ENCODE results near the gene MAGI2. TPM values are rescaled to one million over a fixed set of nuclear protein-coding genes. Genes with fewer than 3 reads are reported as not detected.
"Not testable (repeated sequence)": the region's sequence is repeated elsewhere in the genome, so short reads cannot be mapped to it uniquely, and the experiment has no call there.

The MAGI2 gene
- total RNA-seq, 1 donor from 2014 or later = 11.4 TPM

DNA sequence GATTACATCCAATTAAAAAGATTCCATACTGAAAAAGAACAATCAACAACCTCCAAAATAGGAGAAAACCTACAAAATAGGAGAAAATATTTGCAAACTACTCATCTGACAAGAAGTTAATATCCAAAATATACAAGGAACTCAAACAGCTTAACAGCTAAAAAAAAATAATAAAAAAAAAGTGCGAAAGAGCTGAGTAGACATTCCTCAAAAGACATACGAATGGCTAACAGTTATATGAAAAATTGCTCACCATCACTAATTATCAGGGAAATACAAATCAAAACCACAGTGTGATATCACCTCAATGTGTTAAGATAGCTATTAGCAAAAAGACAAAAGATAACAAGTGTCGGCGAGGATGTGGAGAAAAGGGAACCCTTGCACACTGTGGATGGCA lies 1204.6 kb downstream of the MAGI2 start:
- DNase-seq (ENCODE audit: low spot score, unreplicated experiment) = no peak
- Mint-ChIP-seq H3K4me1 (ENCODE audit: low read depth) (no peaks in the 10 kb centered on the region), H3K36me3 (ENCODE audit: insufficient read depth) (peaks cover 8% of the 10 kb centered on the region), H3K27me3 (no peaks in the 10 kb centered on the region), H3K4me3 (ENCODE audit: low read depth) (no peak overlapping the region), H3K9me3 (ENCODE audit: low read depth) (peaks cover 21% of the 10 kb centered on the region), H3K27ac (no peak overlapping the region)
- TF ChIP-seq, protein P1, sequence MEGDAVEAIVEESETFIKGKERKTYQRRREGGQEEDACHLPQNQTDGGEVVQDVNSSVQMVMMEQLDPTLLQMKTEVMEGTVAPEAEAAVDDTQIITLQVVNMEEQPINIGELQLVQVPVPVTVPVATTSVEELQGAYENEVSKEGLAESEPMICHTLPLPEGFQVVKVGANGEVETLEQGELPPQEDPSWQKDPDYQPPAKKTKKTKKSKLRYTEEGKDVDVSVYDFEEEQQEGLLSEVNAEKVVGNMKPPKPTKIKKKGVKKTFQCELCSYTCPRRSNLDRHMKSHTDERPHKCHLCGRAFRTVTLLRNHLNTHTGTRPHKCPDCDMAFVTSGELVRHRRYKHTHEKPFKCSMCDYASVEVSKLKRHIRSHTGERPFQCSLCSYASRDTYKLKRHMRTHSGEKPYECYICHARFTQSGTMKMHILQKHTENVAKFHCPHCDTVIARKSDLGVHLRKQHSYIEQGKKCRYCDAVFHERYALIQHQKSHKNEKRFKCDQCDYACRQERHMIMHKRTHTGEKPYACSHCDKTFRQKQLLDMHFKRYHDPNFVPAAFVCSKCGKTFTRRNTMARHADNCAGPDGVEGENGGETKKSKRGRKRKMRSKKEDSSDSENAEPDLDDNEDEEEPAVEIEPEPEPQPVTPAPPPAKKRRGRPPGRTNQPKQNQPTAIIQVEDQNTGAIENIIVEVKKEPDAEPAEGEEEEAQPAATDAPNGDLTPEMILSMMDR (IDR thresholded peaks at IDR 0.05; ENCODE audit: unreplicated experiment) = no peak

DNA sequence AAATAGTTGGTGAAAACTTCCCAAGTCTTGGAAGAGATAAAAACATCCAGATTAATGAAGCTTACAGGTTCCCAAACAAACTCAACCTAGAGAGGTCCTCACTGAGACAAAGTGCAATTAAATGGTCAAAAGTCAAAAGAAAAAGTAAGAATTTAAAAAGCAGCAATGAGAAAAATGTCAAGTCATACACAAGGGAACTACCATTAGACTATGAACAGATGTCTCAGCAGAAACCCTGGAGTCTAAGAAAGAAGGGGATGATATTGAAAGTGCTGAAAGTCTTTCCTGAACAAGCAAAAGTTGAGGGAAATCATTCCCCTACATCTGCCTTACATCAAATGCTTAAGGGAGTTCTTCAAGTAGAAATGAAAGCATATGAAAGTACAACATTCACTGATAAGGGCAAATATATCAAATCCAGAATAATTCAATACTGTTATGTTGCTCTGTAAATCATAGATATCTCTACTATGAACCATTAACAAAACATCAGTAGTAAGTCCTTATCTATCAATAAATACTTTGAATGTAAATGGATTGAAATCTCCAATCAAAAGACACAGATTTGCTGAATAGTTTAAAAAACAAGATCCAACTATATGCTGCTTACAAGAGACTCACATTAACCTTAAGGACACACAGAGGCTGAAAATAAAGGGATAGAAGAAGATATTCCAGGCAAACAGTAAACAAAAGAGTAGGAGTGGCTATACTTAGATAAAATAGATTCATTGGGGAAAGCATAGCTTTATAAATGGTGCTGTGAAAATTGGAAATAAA lies 1205.4 kb downstream of the MAGI2 start:
- TF ChIP-seq, protein P1 (IDR thresholded peaks at IDR 0.05; ENCODE audit: unreplicated experiment) = no peak
- Mint-ChIP-seq H3K36me3 (ENCODE audit: insufficient read depth) (peaks cover 8% of the 10 kb centered on the region), H3K4me3 (ENCODE audit: low read depth) (no peak overlapping the region), H3K27ac (no peak overlapping the region), H3K9me3 (ENCODE audit: low read depth) (peaks cover 21% of the 10 kb centered on the region), H3K4me1 (ENCODE audit: low read depth) (no peaks in the 10 kb centered on the region), H3K27me3 (no peaks in the 10 kb centered on the region)
- DNase-seq (ENCODE audit: low spot score, unreplicated experiment) = no peak

DNA sequence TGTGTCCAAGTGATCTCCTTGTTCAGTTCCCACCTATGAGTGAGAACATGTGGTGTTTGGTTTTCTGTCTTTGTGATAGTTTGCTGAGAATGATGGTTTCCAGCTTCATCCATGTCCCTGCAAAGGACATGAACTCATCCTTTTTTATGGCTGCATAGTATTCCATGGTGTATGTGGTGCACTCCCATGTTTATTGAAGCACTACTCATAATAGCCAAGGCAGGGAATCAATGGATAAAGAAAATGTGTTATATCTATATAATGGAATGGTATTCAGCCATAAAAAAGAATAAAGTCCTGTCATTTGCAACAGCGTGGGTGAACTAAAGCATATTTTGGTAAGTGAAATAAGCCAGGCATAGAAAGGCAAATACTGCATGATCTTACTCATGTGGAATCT lies 1213.3 kb downstream of the MAGI2 start:
- H3K4me3 Mint-ChIP-seq (ENCODE audit: low read depth); DNase-seq (ENCODE audit: low spot score, unreplicated experiment); H3K27me3 Mint-ChIP-seq; H3K9me3 Mint-ChIP-seq (ENCODE audit: low read depth); H3K27ac Mint-ChIP-seq; H3K4me1 Mint-ChIP-seq (ENCODE audit: low read depth); H3K36me3 Mint-ChIP-seq (ENCODE audit: insufficient read depth): not testable (repeated sequence)

DNA sequence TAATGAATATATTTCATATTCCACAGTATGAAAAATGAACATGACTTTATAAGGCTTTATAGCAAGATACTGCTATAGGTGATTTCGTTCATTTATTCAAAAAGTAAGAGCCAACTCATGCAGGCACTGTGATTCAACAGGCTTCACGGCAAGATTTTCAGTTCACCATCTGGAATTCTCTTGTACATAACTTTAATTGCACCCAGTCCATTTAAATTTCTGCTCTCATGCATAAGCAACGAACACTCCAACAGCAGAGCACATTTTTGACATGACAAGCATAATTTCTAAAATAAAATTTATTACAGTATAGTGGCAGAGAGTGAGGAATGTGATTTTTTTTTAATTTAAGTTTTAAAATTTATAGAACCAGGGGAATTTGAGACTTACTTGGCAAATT lies 1218.8 kb downstream of the MAGI2 start:
- no peaks in the 10 kb centered on the region for H3K4me1 Mint-ChIP-seq (ENCODE audit: low read depth)
- TF ChIP-seq, protein P1 (IDR thresholded peaks at IDR 0.05; ENCODE audit: unreplicated experiment) = no peak
- no peak for DNase-seq (ENCODE audit: low spot score, unreplicated experiment)
- no peaks in the 10 kb centered on the region for H3K36me3 Mint-ChIP-seq (ENCODE audit: insufficient read depth)
- H3K9me3 Mint-ChIP-seq (ENCODE audit: low read depth) = no peaks in the 10 kb centered on the region
- H3K27me3 Mint-ChIP-seq = no peaks in the 10 kb centered on the region
- H3K4me3 Mint-ChIP-seq (ENCODE audit: low read depth) = no peak overlapping the region
- no peak overlapping the region for H3K27ac Mint-ChIP-seq

DNA sequence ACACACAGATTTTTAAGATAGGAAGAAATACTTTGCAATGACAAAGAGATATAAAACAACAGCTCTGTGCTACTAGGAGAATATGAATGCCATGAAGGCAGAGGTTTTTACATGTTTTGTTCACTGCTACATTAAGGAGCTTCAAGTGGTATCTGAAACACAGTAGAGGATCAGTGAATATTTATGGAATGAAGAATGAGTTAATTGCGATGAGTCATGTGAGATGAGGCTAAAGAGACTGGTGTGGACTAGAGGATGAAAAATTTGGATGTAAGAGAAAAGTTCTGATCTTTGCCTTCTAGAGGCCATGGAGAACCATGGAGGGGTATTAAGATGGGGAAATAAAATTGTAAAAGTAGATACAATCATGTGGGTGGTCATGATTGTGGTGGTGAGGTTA lies 1220.7 kb downstream of the MAGI2 start:
- Mint-ChIP-seq H3K4me3 (ENCODE audit: low read depth) (no peak overlapping the region), H3K36me3 (ENCODE audit: insufficient read depth) (no peaks in the 10 kb centered on the region), H3K9me3 (ENCODE audit: low read depth) (no peaks in the 10 kb centered on the region), H3K27me3 (no peaks in the 10 kb centered on the region), H3K27ac (no peak overlapping the region), H3K4me1 (ENCODE audit: low read depth) (no peaks in the 10 kb centered on the region)
- TF ChIP-seq, protein P1 (IDR thresholded peaks at IDR 0.05; ENCODE audit: unreplicated experiment) = no peak
- no peak for DNase-seq (ENCODE audit: low spot score, unreplicated experiment)
